ENCODE results near the gene CLIP2.
"Not testable (repeated sequence)": the region's sequence is repeated elsewhere in the genome, so short reads cannot be mapped to it uniquely, and the experiment has no call there.

CLIP2 gene

GRCh38 chr7:74439541-74439940, 150.3 kb downstream of the CLIP2 start:
- H3K4me1 ChIP-seq (ENCODE audit: control insufficient read depth in 5 of 5, insufficient read depth in 5 of 5, low read length in 5 of 5) = no peaks in the 10 kb centered on the region
- H3K27me3 ChIP-seq (ENCODE audit: control insufficient read depth in 5 of 5, insufficient read depth in 4 of 5, low read length in 5 of 5) = no peaks in the 10 kb centered on the region
- no peaks in the 10 kb centered on the region for H3K36me3 ChIP-seq (ENCODE audit: control insufficient read depth in 5 of 5, insufficient read depth in 5 of 5, low read length in 5 of 5)
- H3K27ac ChIP-seq (ENCODE audit: low read depth, low read length) = no peak overlapping the region
- peaks cover 0 to 8% (median 4%) of the 10 kb centered on the region in 5 donors for H3K9me3 ChIP-seq (ENCODE audit: control insufficient read depth in 5 of 5, low read length in 5 of 5)
- no peak overlapping the region for H3K4me3 ChIP-seq (ENCODE audit: low read depth in 1 of 5, low read length in 5 of 5)
- H3K9ac ChIP-seq (ENCODE audit: low read length in 5 of 5) = no peak overlapping the region

- H3K9ac ChIP-seq (ENCODE audit: low read length in 5 of 5); H3K36me3 ChIP-seq (ENCODE audit: control insufficient read depth in 5 of 5, insufficient read depth in 5 of 5, low read length in 5 of 5); H3K27me3 ChIP-seq (ENCODE audit: control insufficient read depth in 5 of 5, insufficient read depth in 4 of 5, low read length in 5 of 5); H3K4me1 ChIP-seq (ENCODE audit: control insufficient read depth in 5 of 5, insufficient read depth in 5 of 5, low read length in 5 of 5); H3K4me3 ChIP-seq (ENCODE audit: low read depth in 1 of 5, low read length in 5 of 5); H3K27ac ChIP-seq (ENCODE audit: low read depth, low read length); H3K9me3 ChIP-seq (ENCODE audit: control insufficient read depth in 5 of 5, low read length in 5 of 5): not testable (repeated sequence)
Observed at GRCh38 chr7:74440143-74440542, 150.9 kb downstream of the CLIP2 start.

- no peak overlapping the region for H3K27ac ChIP-seq (ENCODE audit: low read depth, low read length)
Observed at GRCh38 chr7:74441801-74442200, 152.6 kb downstream of the CLIP2 start.

GRCh38 chr7:74443543-74444247, 154.5 kb downstream of the CLIP2 start:
- no peaks in the 10 kb centered on the region for H3K36me3 ChIP-seq (ENCODE audit: control insufficient read depth in 5 of 5, insufficient read depth in 5 of 5, low read length in 5 of 5)
- H3K9me3 ChIP-seq (ENCODE audit: control insufficient read depth in 5 of 5, low read length in 5 of 5) = peaks cover 0 to 2% (median 0%) of the 10 kb centered on the region in 5 donors
- no peaks in the 10 kb centered on the region for H3K27me3 ChIP-seq (ENCODE audit: control insufficient read depth in 5 of 5, insufficient read depth in 4 of 5, low read length in 5 of 5)
- no peak overlapping the region for H3K27ac ChIP-seq (ENCODE audit: low read depth, low read length)
- no peak overlapping the region for H3K4me3 ChIP-seq (ENCODE audit: low read depth in 1 of 5, low read length in 5 of 5)
- no peaks in the 10 kb centered on the region for H3K4me1 ChIP-seq (ENCODE audit: control insufficient read depth in 5 of 5, insufficient read depth in 5 of 5, low read length in 5 of 5)
- no peak overlapping the region for H3K9ac ChIP-seq (ENCODE audit: low read length in 5 of 5)

More at GRCh38 chr7:74441801-74442200, 152.6 kb downstream of the CLIP2 start:
- no peaks in the 10 kb centered on the region for H3K36me3 ChIP-seq (ENCODE audit: control insufficient read depth in 5 of 5, insufficient read depth in 5 of 5, low read length in 5 of 5)
- H3K27me3 ChIP-seq (ENCODE audit: control insufficient read depth in 5 of 5, insufficient read depth in 4 of 5, low read length in 5 of 5) = no peaks in the 10 kb centered on the region
- no peak overlapping the region for H3K4me3 ChIP-seq (ENCODE audit: low read depth in 1 of 5, low read length in 5 of 5)
- H3K4me1 ChIP-seq (ENCODE audit: control insufficient read depth in 5 of 5, insufficient read depth in 5 of 5, low read length in 5 of 5) = no peaks in the 10 kb centered on the region
- H3K9ac ChIP-seq (ENCODE audit: low read length in 5 of 5) = no peak overlapping the region
- peaks cover 0 to 8% (median 4%) of the 10 kb centered on the region in 5 donors for H3K9me3 ChIP-seq (ENCODE audit: control insufficient read depth in 5 of 5, low read length in 5 of 5)

GRCh38 chr7:74449144-74449543, 159.9 kb downstream of the CLIP2 start:
- peaks cover 0 to 14% (median 13%) of the 10 kb centered on the region in 5 donors for H3K4me1 ChIP-seq (ENCODE audit: control insufficient read depth in 5 of 5, insufficient read depth in 5 of 5, low read length in 5 of 5)
- no peak overlapping the region for H3K27ac ChIP-seq (ENCODE audit: low read depth, low read length)
- no peak overlapping the region for H3K9ac ChIP-seq (ENCODE audit: low read length in 5 of 5)
- no peak overlapping the region for H3K4me3 ChIP-seq (ENCODE audit: low read depth in 1 of 5, low read length in 5 of 5)
- H3K36me3 ChIP-seq (ENCODE audit: control insufficient read depth in 5 of 5, insufficient read depth in 5 of 5, low read length in 5 of 5) = no peaks in the 10 kb centered on the region
- no peaks in the 10 kb centered on the region for H3K27me3 ChIP-seq (ENCODE audit: control insufficient read depth in 5 of 5, insufficient read depth in 4 of 5, low read length in 5 of 5)
- no peaks in the 10 kb centered on the region for H3K9me3 ChIP-seq (ENCODE audit: control insufficient read depth in 5 of 5, low read length in 5 of 5)

GRCh38 chr7:74449809-74450397, 160.7 kb downstream of the CLIP2 start:
- H3K9ac ChIP-seq (ENCODE audit: low read length in 5 of 5) = no peak overlapping the region
- H3K4me1 ChIP-seq (ENCODE audit: control insufficient read depth in 5 of 5, insufficient read depth in 5 of 5, low read length in 5 of 5) = peaks cover 0 to 21% (median 19%) of the 10 kb centered on the region in 5 donors
- no peaks in the 10 kb centered on the region for H3K36me3 ChIP-seq (ENCODE audit: control insufficient read depth in 5 of 5, insufficient read depth in 5 of 5, low read length in 5 of 5)
- H3K27me3 ChIP-seq (ENCODE audit: control insufficient read depth in 5 of 5, insufficient read depth in 4 of 5, low read length in 5 of 5) = no peaks in the 10 kb centered on the region
- H3K27ac ChIP-seq (ENCODE audit: low read depth, low read length) = no peak overlapping the region
- H3K9me3 ChIP-seq (ENCODE audit: control insufficient read depth in 5 of 5, low read length in 5 of 5) = no peaks in the 10 kb centered on the region
- H3K4me3 ChIP-seq (ENCODE audit: low read depth in 1 of 5, low read length in 5 of 5) = no peak overlapping the region

- Histone ChIP-seq H3K4me3 (ENCODE audit: low read depth in 1 of 5, low read length in 5 of 5) (peak overlapping the region; percentile 44 to 65 (median 58)), H3K36me3 (ENCODE audit: control insufficient read depth in 5 of 5, insufficient read depth in 5 of 5, low read length in 5 of 5) (no peaks in the 10 kb centered on the region), H3K9me3 (ENCODE audit: control insufficient read depth in 5 of 5, low read length in 5 of 5) (no peaks in the 10 kb centered on the region), H3K9ac (ENCODE audit: low read length in 5 of 5) (peak overlapping the region in 1 of 5 donors; percentile 23), H3K27me3 (ENCODE audit: control insufficient read depth in 5 of 5, insufficient read depth in 4 of 5, low read length in 5 of 5) (no peaks in the 10 kb centered on the region), H3K27ac (ENCODE audit: low read depth, low read length) (peak overlapping the region; percentile 77), H3K4me1 (ENCODE audit: control insufficient read depth in 5 of 5, insufficient read depth in 5 of 5, low read length in 5 of 5) (peaks cover 0 to 32% (median 27%) of the 10 kb centered on the region in 5 donors)
Observed at GRCh38 chr7:74452748-74453321, 163.6 kb downstream of the CLIP2 start.

- Histone ChIP-seq H3K9me3 (ENCODE audit: control insufficient read depth in 5 of 5, low read length in 5 of 5) (no peaks in the 10 kb centered on the region), H3K27me3 (ENCODE audit: control insufficient read depth in 5 of 5, insufficient read depth in 4 of 5, low read length in 5 of 5) (no peaks in the 10 kb centered on the region), H3K4me3 (ENCODE audit: low read depth in 1 of 5, low read length in 5 of 5) (peak within 1 kb of the TSS; percentile 44 to 65 (median 58)), H3K4me1 (ENCODE audit: control insufficient read depth in 5 of 5, insufficient read depth in 5 of 5, low read length in 5 of 5) (peaks cover 0 to 32% (median 27%) of the 10 kb centered on the region in 5 donors), H3K9ac (ENCODE audit: low read length in 5 of 5) (peak within 1 kb of the TSS in 4 of 5 donors; percentile 45 to 69 (median 50)), H3K27ac (ENCODE audit: low read depth, low read length) (peak within 1 kb of the TSS; percentile 77), H3K36me3 (ENCODE audit: control insufficient read depth in 5 of 5, insufficient read depth in 5 of 5, low read length in 5 of 5) (no peaks in the 10 kb centered on the region)
Observed at GRCh38 chr7:74453322-74454011, 164.3 kb downstream of the CLIP2 start, which contains the start of gene GTF2IRD1. Gene GTF2IRD1 (plus strand): TSS chr7:74453906. CDS start chr7:74508081, 54,175 bp downstream.

GRCh38 chr7:74454021-74454924, 165.1 kb downstream of the CLIP2 start:
- Histone ChIP-seq H3K4me1 (ENCODE audit: control insufficient read depth in 5 of 5, insufficient read depth in 5 of 5, low read length in 5 of 5) (peaks cover 0 to 32% (median 27%) of the 10 kb centered on the region in 5 donors), H3K4me3 (ENCODE audit: low read depth in 1 of 5, low read length in 5 of 5) (peak overlapping the region in 4 of 5 donors; percentile 27 to 58 (median 54)), H3K9ac (ENCODE audit: low read length in 5 of 5) (peak overlapping the region in 4 of 5 donors; percentile 45 to 69 (median 50)), H3K9me3 (ENCODE audit: control insufficient read depth in 5 of 5, low read length in 5 of 5) (no peaks in the 10 kb centered on the region), H3K36me3 (ENCODE audit: control insufficient read depth in 5 of 5, insufficient read depth in 5 of 5, low read length in 5 of 5) (no peaks in the 10 kb centered on the region), H3K27me3 (ENCODE audit: control insufficient read depth in 5 of 5, insufficient read depth in 4 of 5, low read length in 5 of 5) (no peaks in the 10 kb centered on the region), H3K27ac (ENCODE audit: low read depth, low read length) (peak overlapping the region; percentile 57)
